ENCODE measurements around the gene SLC36A4. TPM values are rescaled to one million over a fixed set of nuclear protein-coding genes. Genes with fewer than 3 reads are reported as not detected.

SLC36A4 gene
- total RNA-seq, 1 experiment from 2014 or later: 12.5 TPM

DNA sequence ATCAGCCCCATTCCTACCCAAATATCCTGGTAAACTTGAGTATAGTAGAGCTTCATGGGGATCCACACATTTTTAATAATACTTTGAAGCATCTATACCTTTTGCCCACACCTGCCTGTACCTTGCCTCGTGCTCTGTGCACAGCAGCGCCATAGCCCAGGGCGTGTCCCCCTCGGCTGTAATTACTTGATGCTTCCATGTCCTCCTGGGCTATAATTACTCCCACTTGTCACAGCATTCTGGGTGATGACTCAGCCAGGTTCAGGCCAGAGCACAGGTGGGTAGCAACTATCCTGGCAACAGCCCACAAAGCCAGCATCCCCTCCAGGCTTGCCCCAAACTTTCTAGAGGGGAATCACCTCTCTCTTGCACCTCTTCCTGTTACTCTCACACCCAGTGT lies 23.7 kb upstream of the SLC36A4 start:
- no peaks in the 10 kb centered on the region for H3K9me3 ChIP-seq
- no peaks in the 10 kb centered on the region for H3K4me1 ChIP-seq
- no peak for DNase-seq
- TF ChIP-seq, protein P1, sequence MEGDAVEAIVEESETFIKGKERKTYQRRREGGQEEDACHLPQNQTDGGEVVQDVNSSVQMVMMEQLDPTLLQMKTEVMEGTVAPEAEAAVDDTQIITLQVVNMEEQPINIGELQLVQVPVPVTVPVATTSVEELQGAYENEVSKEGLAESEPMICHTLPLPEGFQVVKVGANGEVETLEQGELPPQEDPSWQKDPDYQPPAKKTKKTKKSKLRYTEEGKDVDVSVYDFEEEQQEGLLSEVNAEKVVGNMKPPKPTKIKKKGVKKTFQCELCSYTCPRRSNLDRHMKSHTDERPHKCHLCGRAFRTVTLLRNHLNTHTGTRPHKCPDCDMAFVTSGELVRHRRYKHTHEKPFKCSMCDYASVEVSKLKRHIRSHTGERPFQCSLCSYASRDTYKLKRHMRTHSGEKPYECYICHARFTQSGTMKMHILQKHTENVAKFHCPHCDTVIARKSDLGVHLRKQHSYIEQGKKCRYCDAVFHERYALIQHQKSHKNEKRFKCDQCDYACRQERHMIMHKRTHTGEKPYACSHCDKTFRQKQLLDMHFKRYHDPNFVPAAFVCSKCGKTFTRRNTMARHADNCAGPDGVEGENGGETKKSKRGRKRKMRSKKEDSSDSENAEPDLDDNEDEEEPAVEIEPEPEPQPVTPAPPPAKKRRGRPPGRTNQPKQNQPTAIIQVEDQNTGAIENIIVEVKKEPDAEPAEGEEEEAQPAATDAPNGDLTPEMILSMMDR (IDR thresholded peaks at IDR 0.05; ENCODE audit: insufficient read depth in 1 of 2, low read depth in 1 of 2, low read length in 1 of 2, severe bottlenecking in 1 of 2, unreplicated experiment in 1 of 2): no peak
- no peak overlapping the region for H3K27ac Mint-ChIP-seq (ENCODE audit: unreplicated experiment)
- H3K4me3 Mint-ChIP-seq (ENCODE audit: unreplicated experiment): no peak overlapping the region
- ChIA-PET POLR2A (no interaction called here), CTCF (no interaction called here)
- intact Hi-C loops (cut with micrococcal nuclease; ENCODE audit: unreplicated experiment): no loop called here
- H3K36me3 ChIP-seq (ENCODE audit: control insufficient read depth, insufficient read depth, low read length): no peaks in the 10 kb centered on the region
- H3K27me3 Mint-ChIP-seq (ENCODE audit: insufficient read depth, unreplicated experiment): peaks cover 30% of the 10 kb centered on the region
- H3K4me1 Mint-ChIP-seq (ENCODE audit: low read depth, unreplicated experiment): no peaks in the 10 kb centered on the region
- H3K4me3 ChIP-seq (ENCODE audit: low read depth, low read length): no peak overlapping the region
- H3K27me3 ChIP-seq (replicated peaks; ENCODE audit: control insufficient read depth, insufficient read depth, low read length): 0 out of 2 replicates have a peak, but pooled peaks cover 1% of the 10 kb centered on the region
- no peaks in the 10 kb centered on the region for H3K9me3 Mint-ChIP-seq (ENCODE audit: unreplicated experiment)
- BruUV-seq (replicated peaks): no TSS peak
- H3K36me3 Mint-ChIP-seq (ENCODE audit: insufficient read depth, unreplicated experiment): no peaks in the 10 kb centered on the region

DNA sequence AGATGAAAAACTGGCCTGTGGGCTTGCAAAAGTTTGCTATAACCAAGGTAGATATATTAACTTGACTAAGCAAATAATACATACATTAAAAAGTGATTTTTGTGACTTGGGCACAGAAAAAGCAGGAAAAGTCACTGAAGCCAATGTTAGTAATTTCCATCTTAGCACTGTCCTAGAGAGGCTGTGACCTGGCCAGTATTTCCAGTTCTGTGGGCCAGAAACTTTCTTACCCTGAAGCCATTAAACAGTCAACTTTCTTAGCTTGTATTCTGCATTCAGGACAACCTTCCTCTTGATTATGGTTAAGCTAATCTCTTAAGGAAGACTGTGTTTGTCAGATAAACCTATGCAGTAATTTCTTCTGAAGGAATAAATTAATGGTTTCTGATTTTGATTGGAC lies 22.3 kb upstream of the SLC36A4 start:
- H3K4me3 Mint-ChIP-seq (ENCODE audit: unreplicated experiment): no peak overlapping the region
- H3K4me1 ChIP-seq: no peaks in the 10 kb centered on the region
- H3K4me3 ChIP-seq (ENCODE audit: low read depth, low read length): no peak overlapping the region
- no peak for DNase-seq
- H3K36me3 Mint-ChIP-seq (ENCODE audit: insufficient read depth, unreplicated experiment): no peaks in the 10 kb centered on the region
- no peak overlapping the region for H3K27ac Mint-ChIP-seq (ENCODE audit: unreplicated experiment)
- peaks cover 34% of the 10 kb centered on the region for H3K27me3 Mint-ChIP-seq (ENCODE audit: insufficient read depth, unreplicated experiment)
- 0 out of 2 replicates have a peak, but pooled peaks cover 1% of the 10 kb centered on the region for H3K27me3 ChIP-seq (replicated peaks; ENCODE audit: control insufficient read depth, insufficient read depth, low read length)
- no TSS peak for BruUV-seq (replicated peaks)
- no peaks in the 10 kb centered on the region for H3K4me1 Mint-ChIP-seq (ENCODE audit: low read depth, unreplicated experiment)
- TF ChIP-seq, protein P1 (IDR thresholded peaks at IDR 0.05; ENCODE audit: insufficient read depth in 1 of 2, low read depth in 1 of 2, low read length in 1 of 2, severe bottlenecking in 1 of 2, unreplicated experiment in 1 of 2): no peak
- no peaks in the 10 kb centered on the region for H3K36me3 ChIP-seq (ENCODE audit: control insufficient read depth, insufficient read depth, low read length)
- no peaks in the 10 kb centered on the region for H3K9me3 Mint-ChIP-seq (ENCODE audit: unreplicated experiment)
- H3K9me3 ChIP-seq: no peaks in the 10 kb centered on the region
- POLR2A ChIA-PET: no interaction called here
- intact Hi-C loops (cut with micrococcal nuclease; ENCODE audit: unreplicated experiment): no loop called here
- CTCF ChIA-PET: no interaction called here

DNA sequence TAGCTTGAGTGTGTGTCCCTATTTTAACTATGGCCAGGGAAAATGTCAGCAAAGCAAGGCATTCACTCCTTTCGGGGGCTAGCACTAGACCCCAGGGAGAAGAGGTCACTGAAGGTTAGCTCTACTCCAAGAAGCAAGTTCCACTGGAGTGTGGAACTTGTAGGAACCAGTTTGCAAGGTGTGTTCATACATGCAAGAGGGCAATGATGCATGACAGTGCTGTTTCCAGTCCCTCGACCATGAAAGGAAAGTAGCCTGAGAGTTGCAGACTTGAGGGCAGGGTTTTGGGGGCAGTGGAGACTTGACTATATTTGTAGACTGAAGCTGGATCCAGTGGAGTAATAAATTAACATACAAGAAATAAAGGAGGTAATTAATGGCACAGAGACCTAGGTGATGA lies 21.6 kb upstream of the SLC36A4 start:
- CTCF ChIA-PET: no interaction called here
- intact Hi-C loops (cut with micrococcal nuclease; ENCODE audit: unreplicated experiment): no loop called here
- H3K27ac Mint-ChIP-seq (ENCODE audit: unreplicated experiment): no peak overlapping the region

More for the DNA sequence above, 21.6 kb upstream of the SLC36A4 start:
- Histone ChIP-seq H3K4me3 (ENCODE audit: low read depth, low read length) (no peak overlapping the region), H3K4me1 (no peaks in the 10 kb centered on the region), H3K36me3 (ENCODE audit: control insufficient read depth, insufficient read depth, low read length) (no peaks in the 10 kb centered on the region), H3K9me3 (no peaks in the 10 kb centered on the region), H3K27me3 (replicated peaks; ENCODE audit: control insufficient read depth, insufficient read depth, low read length) (0 out of 2 replicates have a peak, but pooled peaks cover 1% of the 10 kb centered on the region)
- H3K4me1 Mint-ChIP-seq (ENCODE audit: low read depth, unreplicated experiment): no peaks in the 10 kb centered on the region
- TF ChIP-seq, protein P1 (IDR thresholded peaks at IDR 0.05; ENCODE audit: insufficient read depth in 1 of 2, low read depth in 1 of 2, low read length in 1 of 2, severe bottlenecking in 1 of 2, unreplicated experiment in 1 of 2): no peak
- H3K9me3 Mint-ChIP-seq (ENCODE audit: unreplicated experiment): no peaks in the 10 kb centered on the region
- POLR2A ChIA-PET: no interaction called here
- H3K4me3 Mint-ChIP-seq (ENCODE audit: unreplicated experiment): no peak overlapping the region
- no peaks in the 10 kb centered on the region for H3K36me3 Mint-ChIP-seq (ENCODE audit: insufficient read depth, unreplicated experiment)
- DNase-seq: no peak
- no TSS peak for BruUV-seq (replicated peaks)
- H3K27me3 Mint-ChIP-seq (ENCODE audit: insufficient read depth, unreplicated experiment): peaks cover 34% of the 10 kb centered on the region
